H9 (cell line): ENCODE data around the gene ANKK1. TPM values are rescaled to one million over a fixed set of nuclear protein-coding genes. Genes with fewer than 3 reads are reported as not detected.

ENCODE experiments used
- DNase-seq: peaks from one replicate; pipeline ENCODE4 v3.0.0-alpha.2; 2017
- H2AFZ ChIP-seq: one replicate; pipeline ENCODE4 v1.6.1; 2013; ENCODE audit warnings: mild to moderate bottlenecking, low read length, control low read depth, moderate library complexity
- H2AK5ac ChIP-seq: 2 replicates; pipeline ENCODE4 v1.6.1; 2013; ENCODE audit warnings: low read length, control low read depth, mixed read lengths; ENCODE audit not compliant: insufficient read length
- H2BK120ac ChIP-seq: one replicate; pipeline ENCODE4 v1.6.1; 2013; ENCODE audit warnings: low read depth, mild to moderate bottlenecking, low read length, control low read depth, inconsistent platforms; ENCODE audit not compliant: poor library complexity, severe bottlenecking
- H2BK12ac ChIP-seq: 2 replicates; pipeline ENCODE4 v1.6.1; 2013; ENCODE audit warnings: low read length, control low read depth, mixed read lengths, low read depth; ENCODE audit not compliant: insufficient read length
- H2BK15ac ChIP-seq: 2 replicates; pipeline ENCODE4 v1.6.1; 2013; ENCODE audit warnings: low read depth, low read length, control low read depth
- H2BK20ac ChIP-seq: one replicate; pipeline ENCODE4 v1.6.1; 2013; ENCODE audit warnings: low read depth, mild to moderate bottlenecking, low read length, control low read depth, inconsistent platforms; ENCODE audit not compliant: poor library complexity, severe bottlenecking
- H2BK5ac ChIP-seq: 2 replicates; pipeline ENCODE4 v1.6.1; 2013; ENCODE audit warnings: low read length, control low read depth, mixed read lengths; ENCODE audit not compliant: insufficient read length
- H3K14ac ChIP-seq: 2 replicates; pipeline ENCODE4 v1.6.1; 2013; ENCODE audit warnings: low read length, control low read depth; ENCODE audit not compliant: insufficient read depth
- H3K18ac ChIP-seq: 2 replicates; pipeline ENCODE4 v1.6.1; 2013; ENCODE audit warnings: low read depth, mild to moderate bottlenecking, mixed read lengths, low read length, control low read depth; ENCODE audit not compliant: insufficient read length
- H3K23ac ChIP-seq: 2 replicates; pipeline ENCODE4 v1.6.1; 2013; ENCODE audit warnings: low read length, control low read depth, mixed read lengths, low read depth; ENCODE audit not compliant: insufficient read length
- H3K23me2 ChIP-seq: 2 replicates; pipeline ENCODE4 v1.6.1; 2013; ENCODE audit warnings: low read depth, mild to moderate bottlenecking, mixed read lengths, low read length, control low read depth; ENCODE audit not compliant: insufficient read length, poor library complexity, severe bottlenecking
- H3K27ac ChIP-seq: 2 replicates; pipeline ENCODE4 v1.5.1; 2013; ENCODE audit warnings: low read length, control low read depth, mixed read lengths, low read depth; ENCODE audit not compliant: insufficient read length
- H3K27me3 ChIP-seq: 2 replicates; pipeline ENCODE4 v1.6.1; 2013; ENCODE audit warnings: low read length, control low read depth, inconsistent platforms; ENCODE audit not compliant: insufficient read depth
- H3K4ac ChIP-seq: 2 replicates; pipeline ENCODE4 v1.6.1; 2013; ENCODE audit warnings: low read depth, mild to moderate bottlenecking, control low read depth, inconsistent platforms, low read length, moderate library complexity
- H3K4me1 ChIP-seq: 2 replicates; pipeline ENCODE4 v1.6.1; 2013; ENCODE audit warnings: low read length, control low read depth, inconsistent platforms; ENCODE audit not compliant: insufficient read depth
- H3K4me2 ChIP-seq: 2 replicates; pipeline ENCODE4 v1.6.1; 2013; ENCODE audit warnings: low read length, control low read depth, mixed read lengths; ENCODE audit not compliant: insufficient read length, insufficient read depth
- H3K56ac ChIP-seq: 2 replicates; pipeline ENCODE4 v1.6.1; 2013; ENCODE audit warnings: low read depth, mild to moderate bottlenecking, mixed read lengths, low read length, control low read depth; ENCODE audit not compliant: insufficient read length
- H3K79me1 ChIP-seq: 2 replicates; pipeline ENCODE4 v1.6.1; 2013; ENCODE audit warnings: low read depth, mild to moderate bottlenecking, moderate library complexity, low read length, control low read depth, inconsistent platforms; ENCODE audit not compliant: insufficient read depth, poor library complexity, severe bottlenecking
- H3K79me2 ChIP-seq: 2 replicates; pipeline ENCODE4 v1.6.1; 2013; ENCODE audit warnings: low read length, control low read depth, inconsistent platforms; ENCODE audit not compliant: insufficient read depth
- H3K9ac ChIP-seq: 2 replicates; pipeline ENCODE4 v1.6.1; 2013; ENCODE audit warnings: low read length, control low read depth, mixed read lengths; ENCODE audit not compliant: insufficient read length; ENCODE audit errors: extremely low read depth
- H3K9me3 ChIP-seq: one replicate; pipeline ENCODE4 v1.6.1; 2013; ENCODE audit warnings: low read depth, low read length, inconsistent platforms; ENCODE audit not compliant: control insufficient read depth
- H3T11ph ChIP-seq: one replicate; pipeline ENCODE4 v1.6.1; 2013; ENCODE audit warnings: mild to moderate bottlenecking, low read length, control low read depth, inconsistent platforms
- H4K20me1 ChIP-seq: one replicate; pipeline ENCODE4 v1.6.1; 2013; ENCODE audit not compliant: control insufficient read depth, insufficient read length, insufficient read depth
- H4K5ac ChIP-seq: 2 replicates; pipeline ENCODE4 v1.6.1; 2013; ENCODE audit warnings: low read depth, mild to moderate bottlenecking, mixed read lengths, low read length, control low read depth; ENCODE audit not compliant: insufficient read length
- H4K8ac ChIP-seq: replicated peaks from 2 replicates; pipeline ENCODE4 v1.6.1; 2013; ENCODE audit warnings: low read length, control low read depth, mixed read lengths, low read depth; ENCODE audit not compliant: insufficient read length
- H4K91ac ChIP-seq: 2 replicates; pipeline ENCODE4 v1.6.1; 2013; ENCODE audit warnings: low read depth, mild to moderate bottlenecking, moderate library complexity, mixed read lengths, low read length, control low read depth; ENCODE audit not compliant: insufficient read length
- H3K27ac Mint-ChIP-seq, 3 experiments: 2 replicates in 2 of 3; 3 replicates in 1 of 3; pipeline ENCODE4 v1.8.0; 2020 to 2021; ENCODE audit warnings: mixed read lengths in 3 of 3, mild to moderate bottlenecking in 1 of 3, moderate library complexity in 1 of 3
- H3K27me3 Mint-ChIP-seq: 2 replicates; pipeline ENCODE4 v1.8.0; 2021; ENCODE audit warnings: low read depth, mild to moderate bottlenecking, moderate library complexity, mixed read lengths
- H3K36me3 Mint-ChIP-seq, 3 experiments: 2 replicates in 2 of 3; 3 replicates in 1 of 3; pipeline ENCODE4 v1.8.0; 2020 to 2021; ENCODE audit warnings: low read depth in 3 of 3, mixed read lengths in 3 of 3; ENCODE audit not compliant: insufficient read depth in 1 of 3
- H3K4me1 Mint-ChIP-seq, 2 experiments: 2 replicates each; pipeline ENCODE4 v1.8.0; 2020; ENCODE audit warnings: mixed read lengths in 2 of 2
- H3K4me3 Mint-ChIP-seq, 2 experiments: 2 replicates in 1 of 2; 3 replicates in 1 of 2; pipeline ENCODE4 v1.8.0; 2020 to 2021; ENCODE audit warnings: mild to moderate bottlenecking in 2 of 2, mixed read lengths in 2 of 2, moderate library complexity in 1 of 2
- H3K9me3 Mint-ChIP-seq, 2 experiments: 2 replicates in 1 of 2; 3 replicates in 1 of 2; pipeline ENCODE4 v1.8.0; 2020; ENCODE audit warnings: mild to moderate bottlenecking in 2 of 2, mixed read lengths in 2 of 2, moderate library complexity in 1 of 2
- CTCF ChIP-seq: fragments of 200-600 bp; sonication (generic); conservative IDR thresholded peaks from 3 replicates; pipeline ENCODE4 v1.8.0; 2021; ENCODE audit warnings: antibody characterized with exemption, mild to moderate bottlenecking
- WGBS: extraction: QIAGEN DNeasy Blood & Tissue Kit; methylation state at CpG from one replicate; pipeline ENCODE4 v1.1.7; 2013; ENCODE audit warnings: missing lambda C conversion rate, low lambda C conversion rate, mixed read lengths; ENCODE audit not compliant: insufficient read length; ENCODE audit errors: extremely low coverage; 5-methylcytosine and 5-hydroxymethylcytosine counted together
- total RNA-seq: library from RNA; stranded (reverse); gene quantifications from 2 replicates; pipeline ENCODE4 v1.2.1, GENCODE V29; 2021

The ANKK1 gene
- total RNA-seq, 1 experiment from 2014 or later, result 0.20 TPM

GRCh38 chr11:113426686-113427085, 39.1 kb downstream of the ANKK1 start:
- DNase-seq, result no peak
- WGBS, result no CpG with 5 or more reads among the region's 6 CpGs
- Mint-ChIP-seq H3K27ac (no peak overlapping the region), H3K9me3 (no peaks in the 10 kb centered on the region), H3K4me3 (no peak overlapping the region), H3K4me1 (no peaks in the 10 kb centered on the region), H3K36me3 (no peaks in the 10 kb centered on the region), H3K27me3 (no peaks in the 10 kb centered on the region; the same call in 1 of the 2 replicates)
- no peak overlapping the region for H2BK5ac ChIP-seq
- no peak for TF ChIP-seq CTCF
- H4K5ac ChIP-seq, result no peak overlapping the region
- no peak overlapping the region for H3T11ph ChIP-seq
- H4K8ac ChIP-seq, result no peak overlapping the region
- H2AFZ ChIP-seq, result no peak overlapping the region
- H2AK5ac ChIP-seq, result no peak overlapping the region
- no peak overlapping the region for H3K4me2 ChIP-seq
- H3K9me3 ChIP-seq, result no peaks in the 10 kb centered on the region
- no peaks in the 10 kb centered on the region for H3K79me1 ChIP-seq
- H3K18ac ChIP-seq, result no peak overlapping the region
- no peak overlapping the region for H2BK120ac ChIP-seq
- no peak overlapping the region for H4K91ac ChIP-seq
- no peaks in the 10 kb centered on the region for H4K20me1 ChIP-seq
- no peak overlapping the region for H3K9ac ChIP-seq
- no peak overlapping the region for H2BK15ac ChIP-seq
- no peaks in the 10 kb centered on the region for H3K27me3 ChIP-seq
- H2BK20ac ChIP-seq, result no peak overlapping the region
- no peak overlapping the region for H3K14ac ChIP-seq
- no peaks in the 10 kb centered on the region for H3K23me2 ChIP-seq
- H3K27ac ChIP-seq, result no peak overlapping the region
- no peak overlapping the region for H3K4ac ChIP-seq
- H3K4me1 ChIP-seq, result no peaks in the 10 kb centered on the region
- H3K23ac ChIP-seq, result no peak overlapping the region
- no peaks in the 10 kb centered on the region for H3K79me2 ChIP-seq
- no peak overlapping the region for H3K56ac ChIP-seq
- H2BK12ac ChIP-seq, result no peak overlapping the region
